Panc1 (cell line): ENCODE measurements around the gene CDKN2D. TPM values are rescaled to one million over a fixed set of nuclear protein-coding genes. Genes with fewer than 3 reads are reported as not detected.

Experiments used
- ATAC-seq: fragments of 200-7000 bp; cut with Tn5 transposase; 2 replicates; pipeline ENCODE4 v1.9.1; 2020; ENCODE audit warnings: mild to moderate bottlenecking, moderate library complexity
- BruUV-seq: library from RNA; stranded (reverse); fragments of 400-500 nt; replicated peaks from 2 replicates; lab custom pipeline; 2021; lab: Mats Ljungman, UMichigan
- CTCF ChIA-PET: fragments of 300-600 bp; sonication (Branson Sonifier 250); formaldehyde crosslinking; loops from one replicate; lab custom pipeline; 2022; ENCODE audit warnings: antibody characterized with exemption; lab: Charles Lee
- POLR2A ChIA-PET: fragments of 300-600 bp; sonication (Branson Sonifier 250); formaldehyde crosslinking; loops from one replicate; lab custom pipeline; 2022; ENCODE audit warnings: antibody characterized with exemption; lab: Charles Lee
- DNase-seq: peaks from one replicate; pipeline ENCODE4 v3.0.0-alpha.2; 2010; ENCODE audit warnings: low read depth, low spot score
- H3K27ac ChIP-seq: 2 replicates; pipeline ENCODE4 v1.5.1; 2011; ENCODE audit warnings: mild to moderate bottlenecking, low read length, inconsistent platforms
- H3K27me3 ChIP-seq: fragments of 200-500 bp; sonication (Bioruptor generic); 2 replicates; pipeline ENCODE4 v1.6.0; 2014; ENCODE audit warnings: low read length, inconsistent platforms; ENCODE audit not compliant: control insufficient read depth, insufficient read depth
- H3K36me3 ChIP-seq: fragments of 200-500 bp; sonication (Bioruptor generic); 2 replicates; pipeline ENCODE4 v1.5.1; 2014; ENCODE audit warnings: inconsistent platforms, mild to moderate bottlenecking, low read length, moderate library complexity; ENCODE audit not compliant: control insufficient read depth, insufficient read depth
- H3K4me1 ChIP-seq: 2 replicates; pipeline ENCODE4 v1.5.1; 2011; ENCODE audit warnings: inconsistent platforms, mild to moderate bottlenecking, low read length, moderate library complexity; ENCODE audit not compliant: control insufficient read depth, insufficient read depth
- H3K4me3 ChIP-seq, 2 experiments: 2 replicates each; pipeline ENCODE4 v1.5.1; 2011 to 2012; ENCODE audit warnings: low read depth in 2 of 2, low read length in 2 of 2, mild to moderate bottlenecking in 2 of 2, inconsistent platforms in 1 of 2, moderate library complexity in 1 of 2
- H3K9me3 ChIP-seq: fragments of 200-500 bp; sonication (Bioruptor generic); 2 replicates; pipeline ENCODE4 v1.5.1; 2014; ENCODE audit warnings: low read depth, mild to moderate bottlenecking, inconsistent platforms, low read length, moderate library complexity; ENCODE audit not compliant: control insufficient read depth, insufficient read depth
- POLR2AphosphoS5 ChIP-seq: IDR thresholded peaks from 2 replicates; pipeline ENCODE4 v1.6.1; 2012; ENCODE audit warnings: mild to moderate bottlenecking, low read depth, low read length, moderate library complexity
- SIN3A ChIP-seq: IDR thresholded peaks from 2 replicates; pipeline ENCODE4 v1.6.1; 2012; ENCODE audit warnings: low read depth, mild to moderate bottlenecking, low read length, moderate library complexity, borderline replicate concordance; ENCODE audit not compliant: insufficient read depth
- TCF7L2 ChIP-seq: IDR thresholded peaks from 2 replicates; pipeline ENCODE4 v1.6.1; 2011; ENCODE audit warnings: mild to moderate bottlenecking, low read depth, low read length, inconsistent platforms
- in situ Hi-C: cut with HindIII; loops from 2 replicates; pipeline ENCODE4 v1.10.0; 2016; ENCODE audit warnings: low sequenced_read_pairs, low pct_unique_long_range_greater_than_20kb
- intact Hi-C: fragments of 100-400 bp; cut with micrococcal nuclease; formaldehyde crosslinking; loops from one replicate; pipeline ENCODE4 v1.10.0; 2022; ENCODE audit not compliant: unreplicated experiment
- total RNA-seq: library from RNA; stranded (reverse); gene quantifications from one replicate; pipeline ENCODE4 v1.2.1, GENCODE V29; 2021; ENCODE audit not compliant: unreplicated experiment
- TF ChIP-seq, protein P1 (sequence below): fragments of 450-650 bp; IDR thresholded peaks from 2 replicates; pipeline ENCODE4 v1.5.1; 2017; ENCODE audit warnings: mild to moderate bottlenecking
- TF ChIP-seq, protein P2 (sequence below), 2 experiments: IDR thresholded peaks; 2 replicates each; pipeline ENCODE4 v1.6.1; 2011 to 2012; ENCODE audit warnings: low read depth in 2 of 2, control low read depth in 1 of 2, low read length in 1 of 2, mild to moderate bottlenecking in 1 of 2, moderate library complexity in 1 of 2; ENCODE audit not compliant: insufficient read depth in 1 of 2

Gene CDKN2D
- total RNA-seq, 1 experiment from 2014 or later = 7.3 TPM

DNA sequence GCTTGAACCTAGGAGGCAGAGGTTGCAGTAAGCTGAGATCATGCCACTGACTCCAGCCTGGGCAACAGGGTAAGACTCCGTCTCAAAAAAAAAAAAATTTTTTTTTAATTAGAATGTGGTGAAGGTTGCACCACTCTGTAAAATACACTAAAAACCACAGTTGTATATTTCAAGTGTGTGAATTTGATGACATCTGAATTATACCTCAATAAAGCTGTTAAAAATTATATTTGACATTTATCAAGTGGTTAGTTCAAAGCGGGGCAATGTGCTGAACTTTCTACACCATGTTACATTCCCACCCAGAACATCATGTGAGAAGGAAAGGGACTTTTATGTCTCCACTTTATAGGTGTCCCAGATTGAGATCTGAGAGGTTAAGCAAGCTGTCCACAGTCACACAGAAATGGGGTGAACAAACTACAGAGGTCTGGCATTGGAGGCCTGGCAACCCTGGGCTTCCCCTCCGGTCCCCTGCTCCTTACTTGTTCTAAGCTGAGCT is 45.6 kb downstream of the CDKN2D start:
- no peak for ATAC-seq
- DNase-seq = no peak
- no TSS peak for BruUV-seq
- in situ Hi-C loops (no loop called here), intact Hi-C loops (no loop called here)
- no peak overlapping the region for H3K27ac ChIP-seq
- ChIA-PET POLR2A (interaction anchor here (0.7 kb wide), 1 partner anchor 14 kb away, joined by 4 read pairs; no protein-coding TSS in a partner anchor), CTCF (interaction anchor here (0.6 to 0.7 kb wide), 2 partner anchors 11 to 38 kb away, joined by 3 to 8 read pairs; no protein-coding TSS in a partner anchor)
- H3K36me3 ChIP-seq = no peaks in the 10 kb centered on the region
- H3K9me3 ChIP-seq = no peaks in the 10 kb centered on the region
- no peak overlapping the region for H3K4me3 ChIP-seq
- H3K27me3 ChIP-seq = no peaks in the 10 kb centered on the region
- TF ChIP-seq, protein P1, sequence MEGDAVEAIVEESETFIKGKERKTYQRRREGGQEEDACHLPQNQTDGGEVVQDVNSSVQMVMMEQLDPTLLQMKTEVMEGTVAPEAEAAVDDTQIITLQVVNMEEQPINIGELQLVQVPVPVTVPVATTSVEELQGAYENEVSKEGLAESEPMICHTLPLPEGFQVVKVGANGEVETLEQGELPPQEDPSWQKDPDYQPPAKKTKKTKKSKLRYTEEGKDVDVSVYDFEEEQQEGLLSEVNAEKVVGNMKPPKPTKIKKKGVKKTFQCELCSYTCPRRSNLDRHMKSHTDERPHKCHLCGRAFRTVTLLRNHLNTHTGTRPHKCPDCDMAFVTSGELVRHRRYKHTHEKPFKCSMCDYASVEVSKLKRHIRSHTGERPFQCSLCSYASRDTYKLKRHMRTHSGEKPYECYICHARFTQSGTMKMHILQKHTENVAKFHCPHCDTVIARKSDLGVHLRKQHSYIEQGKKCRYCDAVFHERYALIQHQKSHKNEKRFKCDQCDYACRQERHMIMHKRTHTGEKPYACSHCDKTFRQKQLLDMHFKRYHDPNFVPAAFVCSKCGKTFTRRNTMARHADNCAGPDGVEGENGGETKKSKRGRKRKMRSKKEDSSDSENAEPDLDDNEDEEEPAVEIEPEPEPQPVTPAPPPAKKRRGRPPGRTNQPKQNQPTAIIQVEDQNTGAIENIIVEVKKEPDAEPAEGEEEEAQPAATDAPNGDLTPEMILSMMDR = no peak
- TF ChIP-seq POLR2AphosphoS5 (no peak), SIN3A (no peak), TCF7L2 (no peak)
- TF ChIP-seq, protein P2, sequence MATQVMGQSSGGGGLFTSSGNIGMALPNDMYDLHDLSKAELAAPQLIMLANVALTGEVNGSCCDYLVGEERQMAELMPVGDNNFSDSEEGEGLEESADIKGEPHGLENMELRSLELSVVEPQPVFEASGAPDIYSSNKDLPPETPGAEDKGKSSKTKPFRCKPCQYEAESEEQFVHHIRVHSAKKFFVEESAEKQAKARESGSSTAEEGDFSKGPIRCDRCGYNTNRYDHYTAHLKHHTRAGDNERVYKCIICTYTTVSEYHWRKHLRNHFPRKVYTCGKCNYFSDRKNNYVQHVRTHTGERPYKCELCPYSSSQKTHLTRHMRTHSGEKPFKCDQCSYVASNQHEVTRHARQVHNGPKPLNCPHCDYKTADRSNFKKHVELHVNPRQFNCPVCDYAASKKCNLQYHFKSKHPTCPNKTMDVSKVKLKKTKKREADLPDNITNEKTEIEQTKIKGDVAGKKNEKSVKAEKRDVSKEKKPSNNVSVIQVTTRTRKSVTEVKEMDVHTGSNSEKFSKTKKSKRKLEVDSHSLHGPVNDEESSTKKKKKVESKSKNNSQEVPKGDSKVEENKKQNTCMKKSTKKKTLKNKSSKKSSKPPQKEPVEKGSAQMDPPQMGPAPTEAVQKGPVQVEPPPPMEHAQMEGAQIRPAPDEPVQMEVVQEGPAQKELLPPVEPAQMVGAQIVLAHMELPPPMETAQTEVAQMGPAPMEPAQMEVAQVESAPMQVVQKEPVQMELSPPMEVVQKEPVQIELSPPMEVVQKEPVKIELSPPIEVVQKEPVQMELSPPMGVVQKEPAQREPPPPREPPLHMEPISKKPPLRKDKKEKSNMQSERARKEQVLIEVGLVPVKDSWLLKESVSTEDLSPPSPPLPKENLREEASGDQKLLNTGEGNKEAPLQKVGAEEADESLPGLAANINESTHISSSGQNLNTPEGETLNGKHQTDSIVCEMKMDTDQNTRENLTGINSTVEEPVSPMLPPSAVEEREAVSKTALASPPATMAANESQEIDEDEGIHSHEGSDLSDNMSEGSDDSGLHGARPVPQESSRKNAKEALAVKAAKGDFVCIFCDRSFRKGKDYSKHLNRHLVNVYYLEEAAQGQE (IDR thresholded peaks at IDR 0.05; ENCODE audit: insufficient read depth in 1 of 2, low read depth in 2 of 2, low read length in 1 of 2) = no peak
- H3K4me1 ChIP-seq = peaks cover 7% of the 10 kb centered on the region

DNA sequence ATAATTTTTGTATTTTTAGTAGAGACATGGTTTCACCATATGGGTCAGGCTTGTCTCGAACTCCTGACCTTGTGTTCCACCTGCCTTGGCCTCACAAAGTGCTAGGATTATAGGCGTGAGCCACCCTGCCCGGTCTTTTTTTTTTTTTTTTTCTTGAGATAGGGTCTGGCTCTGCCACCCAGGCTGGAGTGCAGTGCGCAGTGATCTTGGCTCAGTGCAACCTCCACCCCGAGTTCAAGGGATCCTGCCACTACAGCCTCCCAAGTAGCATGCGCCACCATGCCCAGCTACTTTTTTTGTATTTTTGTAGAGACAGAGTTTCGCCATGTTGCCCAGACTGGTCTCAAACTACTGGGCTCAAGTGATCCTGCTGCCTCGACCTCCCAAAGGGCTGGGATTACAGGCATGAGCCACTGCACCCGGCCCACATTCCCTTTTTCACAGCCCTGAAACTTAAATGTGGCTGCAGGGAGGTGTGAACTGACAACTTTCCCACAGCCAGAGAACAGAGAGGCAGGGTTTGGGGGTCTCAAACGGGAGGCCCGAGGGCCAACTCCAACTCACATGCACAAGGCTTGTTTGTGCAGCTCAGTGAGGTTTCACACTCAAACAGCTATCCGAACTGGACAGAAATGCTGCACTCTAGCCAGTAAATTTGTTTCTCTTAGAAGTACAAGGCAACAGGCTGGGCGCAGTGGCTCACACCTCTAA is 47.2 kb downstream of the CDKN2D start:
- no peak for DNase-seq
- Histone ChIP-seq H3K4me3 (no peak overlapping the region), H3K27ac (no peak overlapping the region), H3K4me1 (peaks cover 11% of the 10 kb centered on the region), H3K9me3 (no peaks in the 10 kb centered on the region), H3K27me3 (no peaks in the 10 kb centered on the region), H3K36me3 (no peaks in the 10 kb centered on the region; the same call in 1 of the 2 replicates)
- no peak for ATAC-seq
- ChIA-PET CTCF (no interaction called here), POLR2A (no interaction called here)
- in situ Hi-C loops = no loop called here
- no peak for TF ChIP-seq TCF7L2
- TF ChIP-seq, protein P1 = no peak
- TF ChIP-seq, protein P2 (IDR thresholded peaks at IDR 0.05; ENCODE audit: insufficient read depth in 1 of 2, low read depth in 2 of 2, low read length in 1 of 2) = no peak
- TF ChIP-seq SIN3A = no peak
- TF ChIP-seq POLR2AphosphoS5 = no peak
- intact Hi-C loops = no loop called here
- BruUV-seq = no TSS peak
